Peyer's patch (tissue), 4 donors: ENCODE measurements around the gene LRIT2. TPM values are rescaled to one million over a fixed set of nuclear protein-coding genes. Genes with fewer than 3 reads are reported as not detected.

Experiments
- DNase-seq, 3 donors: peaks; one replicate each; pipeline ENCODE4 v3.0.0-alpha.2; 2017 to 2019
- H3K27ac ChIP-seq, 4 donors: fragments of 200-600 bp; sonication (generic); one replicate each; pipeline ENCODE4 v1.5.1; 2016 to 2019
- H3K27me3 ChIP-seq, 2 donors: fragments of 200-600 bp; sonication (generic); one replicate each; pipeline ENCODE4 v1.5.1; 2019
- H3K36me3 ChIP-seq, 3 donors: fragments of 200-600 bp; sonication (generic); one replicate each; pipeline ENCODE4 v1.5.1; 2016 to 2019
- H3K4me1 ChIP-seq, 4 donors: fragments of 200-600 bp; sonication (generic); one replicate each; pipeline ENCODE4 v1.5.1; 2016 to 2019
- H3K4me3 ChIP-seq, 4 donors: fragments of 200-600 bp; sonication (generic); 1 replicate in 3 of 4; 2 replicates in 1 of 4; pipeline ENCODE4 v1.5.1; 2016 to 2019; ENCODE audit warnings: mild to moderate bottlenecking in 1 of 4
- H3K9me3 ChIP-seq, 4 donors: fragments of 200-600 bp; sonication (generic); one replicate each; pipeline ENCODE4 v1.5.1; 2016 to 2019; ENCODE audit warnings: mild to moderate bottlenecking in 1 of 4
- POLR2A ChIP-seq, 2 donors: fragments of 450-650 bp; IDR thresholded peaks; one replicate each; pipeline ENCODE4 v1.5.1; 2017; ENCODE audit warnings: antibody characterized with exemption in 2 of 2, mild to moderate bottlenecking in 2 of 2, moderate library complexity in 2 of 2
- total RNA-seq, 4 donors: library from RNA; depleted of rRNA; stranded (reverse); fragments of >200 nt; gene quantifications; one replicate each; pipeline ENCODE4 v1.1.0, GENCODE V29; 2016
- TF ChIP-seq, protein P1 (sequence below), 6 experiments: fragments of 450-650 bp in 4 of 6; fragments of 200-600 bp in 2 of 6; sonication (generic) in 1 of 6; IDR thresholded peaks; one replicate each; pipeline ENCODE4 v1.5.1; 2017 to 2019; ENCODE audit warnings: antibody characterized with exemption in 6 of 6, mild to moderate bottlenecking in 3 of 6, moderate library complexity in 1 of 6

Gene LRIT2
- total RNA-seq, 4 donors from 2014 or later: not detected

DNA sequence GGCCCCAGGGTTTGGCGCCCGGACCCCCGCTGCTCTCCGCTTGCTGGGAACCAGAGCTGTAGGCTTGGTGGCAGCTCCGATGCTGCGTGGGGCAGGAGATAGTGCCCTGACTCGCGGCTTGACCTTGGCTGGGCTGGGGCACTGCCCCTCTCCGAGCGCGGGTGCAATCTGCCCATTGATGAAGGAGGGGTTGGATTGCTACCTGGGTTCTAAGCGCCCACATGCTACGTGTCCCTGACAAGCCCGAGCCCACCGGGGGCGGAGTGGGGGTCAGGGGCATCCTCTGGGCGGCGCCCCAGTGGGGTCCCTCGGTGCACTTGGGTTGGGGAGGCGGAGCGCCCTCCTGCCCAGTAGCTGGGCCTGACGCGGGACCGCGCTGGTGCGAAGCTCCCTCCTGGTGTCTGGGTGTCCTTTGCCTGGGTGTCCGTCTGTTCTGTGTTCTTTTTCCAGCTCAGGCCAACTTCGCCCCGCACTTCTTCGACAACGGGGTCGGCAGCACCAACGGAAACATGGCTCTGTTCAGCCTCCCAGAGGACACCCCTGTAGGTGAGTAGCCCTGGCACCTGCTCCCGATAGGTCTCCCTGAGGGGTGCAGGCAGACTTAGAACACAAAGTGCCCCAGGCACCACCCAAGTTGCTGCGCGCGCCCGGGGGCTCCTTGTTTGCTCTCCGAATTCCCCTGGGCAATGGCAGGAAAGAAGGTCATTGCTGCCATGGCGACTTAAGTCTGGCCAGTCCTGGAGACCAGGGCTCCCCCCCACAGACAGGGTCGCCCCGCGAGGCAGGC lies 30.1 kb downstream of the LRIT2 start:
- no peak for TF ChIP-seq POLR2A (IDR thresholded peaks at IDR 0.05)
- TF ChIP-seq, protein P1, sequence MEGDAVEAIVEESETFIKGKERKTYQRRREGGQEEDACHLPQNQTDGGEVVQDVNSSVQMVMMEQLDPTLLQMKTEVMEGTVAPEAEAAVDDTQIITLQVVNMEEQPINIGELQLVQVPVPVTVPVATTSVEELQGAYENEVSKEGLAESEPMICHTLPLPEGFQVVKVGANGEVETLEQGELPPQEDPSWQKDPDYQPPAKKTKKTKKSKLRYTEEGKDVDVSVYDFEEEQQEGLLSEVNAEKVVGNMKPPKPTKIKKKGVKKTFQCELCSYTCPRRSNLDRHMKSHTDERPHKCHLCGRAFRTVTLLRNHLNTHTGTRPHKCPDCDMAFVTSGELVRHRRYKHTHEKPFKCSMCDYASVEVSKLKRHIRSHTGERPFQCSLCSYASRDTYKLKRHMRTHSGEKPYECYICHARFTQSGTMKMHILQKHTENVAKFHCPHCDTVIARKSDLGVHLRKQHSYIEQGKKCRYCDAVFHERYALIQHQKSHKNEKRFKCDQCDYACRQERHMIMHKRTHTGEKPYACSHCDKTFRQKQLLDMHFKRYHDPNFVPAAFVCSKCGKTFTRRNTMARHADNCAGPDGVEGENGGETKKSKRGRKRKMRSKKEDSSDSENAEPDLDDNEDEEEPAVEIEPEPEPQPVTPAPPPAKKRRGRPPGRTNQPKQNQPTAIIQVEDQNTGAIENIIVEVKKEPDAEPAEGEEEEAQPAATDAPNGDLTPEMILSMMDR (IDR thresholded peaks at IDR 0.05): no peak
- DNase-seq: peak in 1 of 3 donors; percentile 43
- Histone ChIP-seq H3K27me3 (peaks cover 0 to 6% of the 10 kb centered on the region in 2 donors), H3K36me3 (no peaks in the 10 kb centered on the region), H3K4me1 (peaks cover 3 to 59% (median 9%) of the 10 kb centered on the region in 4 donors), H3K4me3 (peak overlapping the region; percentile 39 to 70 (median 54)), H3K9me3 (no peaks in the 10 kb centered on the region), H3K27ac (peak overlapping the region in 3 of 4 donors; percentile 24 to 81 (median 49))

DNA sequence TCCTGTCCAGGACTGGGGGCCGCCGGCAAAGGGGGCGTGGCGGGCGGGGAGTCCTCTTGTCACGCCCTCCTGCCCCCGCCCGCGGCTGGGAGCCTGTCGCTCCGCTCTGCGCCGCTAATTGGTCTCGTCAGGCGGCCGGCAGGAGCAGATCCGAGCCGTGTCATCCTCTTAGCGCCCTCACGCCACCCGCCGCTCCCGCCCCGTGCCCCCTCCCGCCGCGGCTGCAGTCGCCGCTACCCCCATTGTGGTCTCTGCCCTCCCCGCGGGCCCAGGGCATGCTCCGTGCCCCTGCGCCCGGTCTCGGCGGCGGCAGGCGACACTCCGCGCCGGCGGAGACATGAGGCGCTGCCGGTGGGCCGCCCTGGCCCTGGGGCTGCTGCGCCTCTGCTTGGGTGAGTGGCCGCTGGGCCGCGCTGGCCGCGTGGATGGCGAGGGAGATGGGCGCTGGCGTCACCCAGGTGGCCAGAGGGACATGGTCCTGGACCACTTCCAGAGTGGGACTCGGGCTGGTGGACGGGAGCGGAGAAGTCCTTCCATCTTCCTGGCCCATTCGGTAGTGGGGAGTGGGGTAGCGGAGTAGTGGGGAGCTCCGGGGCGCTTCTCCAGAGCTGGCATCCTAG lies 30.8 kb downstream of the LRIT2 start, which contains the start of gene CDHR1:
Gene CDHR1 (plus strand): TSS at position 114 of the 620 bp plus-strand sequence. CDS start 224 bp downstream, at position 338.
- TF ChIP-seq POLR2A (IDR thresholded peaks at IDR 0.05): no peak
- TF ChIP-seq, protein P1 (IDR thresholded peaks at IDR 0.05): no peak
- H3K36me3 ChIP-seq: no peaks in the 10 kb centered on the region
- no peaks in the 10 kb centered on the region for H3K9me3 ChIP-seq
- peak within 1 kb of the TSS; percentile 39 to 70 (median 54) for H3K4me3 ChIP-seq
- DNase-seq: peak; percentile 26 to 84 (median 64)
- H3K4me1 ChIP-seq: peaks cover 3 to 60% (median 9%) of the 10 kb centered on the region in 4 donors
- peak within 1 kb of the TSS in 3 of 4 donors; percentile 24 to 81 (median 49) for H3K27ac ChIP-seq
- peaks cover 0 to 6% of the 10 kb centered on the region in 2 donors for H3K27me3 ChIP-seq

DNA sequence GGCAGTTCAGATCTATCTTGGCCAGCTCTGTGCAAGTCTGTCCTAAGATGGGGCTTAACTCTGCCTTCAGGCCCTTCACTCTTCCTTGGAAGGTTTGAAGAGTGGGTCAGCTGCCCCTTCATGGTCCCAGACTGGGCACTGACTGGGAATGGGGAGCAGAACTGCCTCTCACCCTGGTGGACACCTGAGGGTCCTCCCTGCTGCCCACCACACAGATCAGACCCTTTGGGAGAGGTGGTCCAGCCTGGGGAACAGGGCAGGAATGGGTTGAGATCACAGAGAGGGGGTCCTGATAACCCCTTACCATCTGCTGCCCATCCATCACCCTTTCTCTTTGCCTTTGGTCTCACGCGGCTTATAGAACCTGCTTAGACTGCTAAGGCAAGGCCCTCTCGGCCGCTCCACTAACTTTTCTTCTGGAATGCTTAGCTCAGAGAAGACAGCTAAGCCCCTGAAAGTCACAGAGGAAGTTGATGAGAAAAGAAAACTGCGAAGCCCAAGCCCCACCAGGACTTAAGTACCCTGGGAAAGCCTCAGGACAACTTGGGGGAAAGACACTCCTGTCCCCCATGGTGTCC lies 31.4 kb downstream of the LRIT2 start:
- H3K27me3 ChIP-seq: peaks cover 0 to 6% of the 10 kb centered on the region in 2 donors
- peaks cover 3 to 56% (median 9%) of the 10 kb centered on the region in 4 donors for H3K4me1 ChIP-seq
- TF ChIP-seq, protein P1 (IDR thresholded peaks at IDR 0.05): no peak
- TF ChIP-seq POLR2A (IDR thresholded peaks at IDR 0.05): no peak
- H3K4me3 ChIP-seq: peak overlapping the region; percentile 39 to 70 (median 54)
- DNase-seq: peak in 1 of 3 donors; percentile 35
- H3K27ac ChIP-seq: no peak overlapping the region
- H3K9me3 ChIP-seq: no peaks in the 10 kb centered on the region
- H3K36me3 ChIP-seq: no peaks in the 10 kb centered on the region

DNA sequence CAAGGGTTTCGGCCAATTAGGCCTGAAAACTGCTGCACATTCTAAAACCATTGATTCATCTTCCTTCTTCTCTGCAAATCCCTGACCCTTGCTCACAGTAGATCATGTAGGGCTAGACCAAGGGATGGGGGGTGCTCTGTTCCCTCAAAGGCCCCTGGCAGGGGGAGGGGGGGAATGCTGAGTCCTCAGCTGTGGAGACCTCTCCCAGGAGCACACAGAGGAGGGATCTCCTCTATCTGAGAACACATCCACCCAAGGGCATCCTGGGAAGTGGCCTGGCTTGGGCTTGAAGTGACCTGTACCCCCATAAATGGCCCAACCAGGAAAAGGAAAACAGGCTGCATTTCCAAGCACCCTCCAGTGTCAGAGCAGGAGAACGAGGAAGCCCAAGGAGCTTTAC lies 32.0 kb downstream of the LRIT2 start:
- peak in 1 of 3 donors; percentile 31 for DNase-seq
- H3K27me3 ChIP-seq: peaks cover 0 to 6% of the 10 kb centered on the region in 2 donors
- no peaks in the 10 kb centered on the region for H3K36me3 ChIP-seq
- peaks cover 3 to 54% (median 9%) of the 10 kb centered on the region in 4 donors for H3K4me1 ChIP-seq
- no peaks in the 10 kb centered on the region for H3K9me3 ChIP-seq
- H3K27ac ChIP-seq: no peak overlapping the region
- H3K4me3 ChIP-seq: no peak overlapping the region
- TF ChIP-seq, protein P1 (IDR thresholded peaks at IDR 0.05): no peak
- no peak for TF ChIP-seq POLR2A (IDR thresholded peaks at IDR 0.05)

DNA sequence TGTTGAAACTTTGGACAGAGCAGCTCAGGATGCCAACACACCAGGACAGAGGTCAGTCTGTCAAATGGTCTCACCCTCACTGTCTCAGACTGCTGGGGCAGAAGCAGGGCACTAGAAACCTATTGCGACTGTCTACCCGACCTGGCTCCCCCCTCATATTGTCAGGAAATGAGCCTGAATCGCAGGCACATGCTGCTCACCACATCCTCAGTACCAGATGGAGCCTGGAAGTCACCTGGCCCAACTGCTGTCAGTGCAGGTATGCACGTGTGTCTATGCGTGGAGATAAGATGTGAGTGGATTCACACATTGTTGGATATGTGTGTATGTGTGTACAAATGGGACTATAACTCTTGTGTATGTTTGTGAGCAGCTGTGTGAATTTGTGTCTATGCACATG lies 34.2 kb downstream of the LRIT2 start:
- TF ChIP-seq POLR2A (IDR thresholded peaks at IDR 0.05): no peak
- TF ChIP-seq, protein P1 (IDR thresholded peaks at IDR 0.05): no peak
- Histone ChIP-seq H3K9me3 (no peaks in the 10 kb centered on the region), H3K27me3 (peaks cover 0 to 6% of the 10 kb centered on the region in 2 donors), H3K4me1 (peaks cover 3 to 36% (median 9%) of the 10 kb centered on the region in 4 donors), H3K4me3 (no peak overlapping the region), H3K36me3 (no peaks in the 10 kb centered on the region), H3K27ac (peak overlapping the region in 2 of 4 donors; percentile 10 to 65)
- peak in 1 of 3 donors; percentile 53 for DNase-seq
